Measurements from ENCODE around the gene KYAT1.

- no peak for TF ChIP-seq EZH2phosphoT487 (IDR thresholded peaks at IDR 0.05)
- TF ChIP-seq EZH2 (IDR thresholded peaks at IDR 0.05): no peak
- no peak for TF ChIP-seq CTCF (IDR thresholded peaks at IDR 0.05)
These were observed 96.3 kb downstream of the KYAT1 start for GRCh38 chr9:128785427-128785826.
